RWPE1 (cell line): Measurements from ENCODE around the gene ANKRD62.

Experiments
- CTCF ChIA-PET: fragments of 350-600 bp; sonication (Branson Sonifier 250); formaldehyde crosslinking; extraction: SDS; loops from one replicate; lab custom pipeline; 2021; lab: Yijun Ruan, JAX
- POLR2A ChIA-PET: fragments of 400-600 bp; formaldehyde crosslinking; extraction: SDS; loops from one replicate; lab custom pipeline; 2020; ENCODE audit warnings: antibody characterized with exemption; ENCODE audit not compliant: low non-redundant PET; lab: Yijun Ruan, JAX
- DNase-seq: peaks from one replicate; pipeline ENCODE4 v3.0.0; 2012; ENCODE audit warnings: low spot score
- H3K27ac ChIP-seq: fragments of 450-650 bp; 2 replicates; pipeline ENCODE4 v1.5.1; 2017
- TF ChIP-seq, protein P1 (sequence below): fragments of 450-650 bp; conservative IDR thresholded peaks from 2 replicates; pipeline ENCODE4 v1.5.1; 2017; ENCODE audit warnings: low read depth, mild to moderate bottlenecking

Gene ANKRD62

DNA sequence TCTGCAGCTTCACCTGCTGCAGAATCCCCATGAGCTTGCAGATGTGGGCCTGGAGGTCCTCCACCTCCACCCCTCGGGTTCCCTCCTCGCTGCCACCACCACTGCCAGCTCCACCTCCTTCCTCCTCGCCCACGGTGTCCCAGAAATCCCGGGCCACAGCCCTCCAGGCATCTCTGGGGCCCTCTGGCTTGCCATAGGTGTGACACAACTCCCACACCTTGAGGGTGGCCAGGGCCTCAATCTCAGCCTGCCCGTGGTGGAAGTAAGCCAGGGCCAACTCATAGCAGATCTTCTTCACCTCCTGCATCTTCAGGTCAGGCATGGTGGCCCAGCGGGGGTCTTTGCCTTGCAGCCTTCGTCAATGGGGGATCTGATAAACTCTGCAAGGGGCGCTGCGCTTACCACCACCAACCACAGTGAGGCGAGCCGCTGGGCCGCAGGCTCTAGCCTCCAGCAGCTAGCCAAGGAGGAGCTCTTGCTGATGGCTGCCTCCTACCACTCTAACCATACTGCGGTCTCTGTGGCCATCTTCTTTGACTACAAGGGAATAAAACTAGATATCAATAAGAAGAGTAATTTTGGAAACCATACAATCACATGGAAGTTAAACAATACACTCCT is 36.1 kb upstream of the ANKRD62 start:
- ChIA-PET CTCF (interaction anchor here (0.7 kb wide), 1 partner anchor 838 kb away, joined by 4 read pairs; no protein-coding TSS in a partner anchor), POLR2A (no interaction called here)
- H3K27ac ChIP-seq, result no peak overlapping the region
- no peak for DNase-seq
- TF ChIP-seq, protein P1, sequence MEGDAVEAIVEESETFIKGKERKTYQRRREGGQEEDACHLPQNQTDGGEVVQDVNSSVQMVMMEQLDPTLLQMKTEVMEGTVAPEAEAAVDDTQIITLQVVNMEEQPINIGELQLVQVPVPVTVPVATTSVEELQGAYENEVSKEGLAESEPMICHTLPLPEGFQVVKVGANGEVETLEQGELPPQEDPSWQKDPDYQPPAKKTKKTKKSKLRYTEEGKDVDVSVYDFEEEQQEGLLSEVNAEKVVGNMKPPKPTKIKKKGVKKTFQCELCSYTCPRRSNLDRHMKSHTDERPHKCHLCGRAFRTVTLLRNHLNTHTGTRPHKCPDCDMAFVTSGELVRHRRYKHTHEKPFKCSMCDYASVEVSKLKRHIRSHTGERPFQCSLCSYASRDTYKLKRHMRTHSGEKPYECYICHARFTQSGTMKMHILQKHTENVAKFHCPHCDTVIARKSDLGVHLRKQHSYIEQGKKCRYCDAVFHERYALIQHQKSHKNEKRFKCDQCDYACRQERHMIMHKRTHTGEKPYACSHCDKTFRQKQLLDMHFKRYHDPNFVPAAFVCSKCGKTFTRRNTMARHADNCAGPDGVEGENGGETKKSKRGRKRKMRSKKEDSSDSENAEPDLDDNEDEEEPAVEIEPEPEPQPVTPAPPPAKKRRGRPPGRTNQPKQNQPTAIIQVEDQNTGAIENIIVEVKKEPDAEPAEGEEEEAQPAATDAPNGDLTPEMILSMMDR, result no peak

DNA sequence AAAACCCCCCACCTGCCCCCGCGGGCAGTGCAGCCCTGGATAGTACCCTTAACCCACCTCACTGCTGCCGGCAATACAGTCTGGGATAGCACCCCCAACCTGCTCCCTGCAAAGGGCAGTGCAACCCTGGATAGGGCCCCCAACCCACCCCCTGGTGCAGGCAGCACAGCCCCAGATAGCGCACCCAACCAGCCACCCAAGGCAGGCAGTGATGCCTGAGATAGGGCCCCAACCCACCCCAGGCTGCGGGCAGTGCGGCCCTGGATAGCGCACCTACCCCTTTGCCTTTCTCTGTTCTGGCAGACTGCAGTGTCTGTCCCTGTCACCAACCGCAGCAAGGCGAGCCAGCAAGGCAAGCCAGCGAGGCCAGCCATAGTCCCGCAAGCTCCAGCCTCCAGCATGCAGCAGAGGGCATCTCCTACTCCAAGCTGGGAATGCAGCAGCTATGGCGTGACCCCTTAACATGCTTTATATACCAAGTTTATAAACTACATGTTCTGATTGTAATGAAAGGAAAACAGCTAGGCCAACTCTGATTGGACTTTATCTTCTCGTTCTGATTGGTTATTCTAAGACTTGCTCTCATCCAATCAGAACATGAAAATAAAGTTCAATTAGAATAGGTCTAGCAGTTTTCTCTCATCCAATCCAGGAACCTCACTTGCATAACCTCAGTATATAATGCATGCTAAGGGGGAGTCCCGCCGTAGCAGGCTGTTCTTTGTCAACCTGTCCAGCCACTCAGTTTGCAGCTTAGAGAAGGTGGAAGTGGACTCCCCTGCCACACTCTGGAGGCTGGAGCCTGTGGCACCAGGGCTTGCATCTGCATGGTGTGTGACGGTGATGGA is 34.1 kb upstream of the ANKRD62 start:
- DNase-seq, result no peak
- ChIA-PET POLR2A (no interaction called here), CTCF (interaction anchor here (0.7 to 1.1 kb wide), 2 partner anchors 9 to 213 kb away, joined by 4 read pairs; no protein-coding TSS in a partner anchor)
- no peak overlapping the region for H3K27ac ChIP-seq
- TF ChIP-seq, protein P1, result no peak

DNA sequence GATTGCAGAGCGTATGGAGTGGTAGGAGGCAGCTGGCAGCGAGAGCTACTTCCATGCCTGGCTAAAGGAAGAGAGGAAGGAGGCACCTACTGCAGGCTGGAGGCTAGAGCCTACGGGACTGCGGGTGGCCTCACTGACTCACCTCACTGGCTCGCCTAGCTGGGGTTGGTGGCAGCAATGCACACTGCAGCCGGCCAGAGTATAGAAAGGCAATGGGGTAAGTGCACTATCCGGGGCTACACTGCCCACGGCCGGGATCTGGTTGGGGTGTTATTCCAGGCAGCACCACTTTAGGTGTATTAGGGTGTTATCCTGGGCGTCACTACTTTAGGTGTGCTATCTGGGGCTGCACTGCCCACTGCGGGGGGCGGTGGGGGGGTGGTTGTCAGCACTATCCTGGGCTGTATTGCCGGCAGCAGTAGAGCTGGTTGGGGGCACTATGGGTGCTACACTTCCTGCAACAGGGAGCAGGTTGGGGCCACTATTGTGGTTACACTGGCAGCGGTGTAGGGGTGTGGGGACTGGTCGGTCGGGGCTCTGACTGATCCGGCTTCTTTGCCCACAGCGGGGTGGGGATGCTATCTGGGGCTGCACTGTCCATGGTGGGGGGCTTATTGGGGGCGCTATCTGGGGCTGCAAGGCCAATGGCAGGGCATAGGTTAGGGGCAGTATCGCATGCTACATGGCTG is 33.3 kb upstream of the ANKRD62 start:
- ChIA-PET CTCF (interaction anchor here (0.7 to 1.1 kb wide), 2 partner anchors 10 to 212 kb away, joined by 4 read pairs; no protein-coding TSS in a partner anchor), POLR2A (no interaction called here)
- no peak overlapping the region for H3K27ac ChIP-seq
- TF ChIP-seq, protein P1, result no peak
- DNase-seq, result no peak

DNA sequence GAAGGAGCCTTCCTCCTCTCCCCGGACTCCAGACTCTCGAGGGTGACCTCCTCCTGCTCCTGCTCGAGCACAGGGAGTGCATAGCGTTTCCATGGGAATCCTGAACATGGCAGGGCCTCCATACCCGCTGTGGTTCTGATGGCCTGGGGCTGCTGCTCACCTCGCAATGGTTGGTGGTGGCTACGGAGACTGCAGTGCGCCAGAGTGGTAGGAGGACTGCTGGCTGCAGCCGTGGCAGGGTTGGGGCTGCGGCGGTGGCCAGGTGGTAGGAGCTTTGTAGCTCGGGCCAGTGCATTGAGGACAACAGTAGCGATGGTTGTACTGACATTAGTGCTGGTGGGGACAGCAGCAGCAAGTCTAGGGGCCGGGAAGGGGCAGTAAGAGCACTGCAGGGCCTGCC is 32.0 kb upstream of the ANKRD62 start:
- no peak for DNase-seq
- TF ChIP-seq, protein P1, result no peak
- POLR2A ChIA-PET, result no interaction called here
- H3K27ac ChIP-seq, result no peak overlapping the region
- CTCF ChIA-PET, result no interaction called here

DNA sequence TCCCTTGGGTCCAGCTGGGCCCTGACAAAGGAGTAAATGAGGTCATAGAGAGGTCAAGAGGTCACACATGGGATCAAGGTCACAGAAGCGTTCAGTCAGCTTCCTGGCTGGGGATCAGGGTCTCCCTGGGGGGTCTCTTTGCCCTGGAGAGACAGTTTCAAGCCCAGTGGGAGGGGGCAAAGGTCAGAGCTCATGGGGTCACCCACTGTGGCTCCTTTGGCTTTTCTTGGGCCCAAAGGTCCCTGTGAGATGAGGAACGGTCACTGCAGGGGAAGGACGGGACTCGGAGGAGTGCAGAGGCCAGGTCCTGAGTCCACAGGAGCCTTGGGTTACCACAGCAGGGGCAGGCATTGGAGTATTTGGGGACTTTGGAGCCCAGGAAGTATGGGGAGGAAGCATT is 30.7 kb upstream of the ANKRD62 start:
- DNase-seq, result no peak
- no peak overlapping the region for H3K27ac ChIP-seq
- TF ChIP-seq, protein P1, result no peak
- CTCF ChIA-PET, result no interaction called here
- POLR2A ChIA-PET, result no interaction called here

DNA sequence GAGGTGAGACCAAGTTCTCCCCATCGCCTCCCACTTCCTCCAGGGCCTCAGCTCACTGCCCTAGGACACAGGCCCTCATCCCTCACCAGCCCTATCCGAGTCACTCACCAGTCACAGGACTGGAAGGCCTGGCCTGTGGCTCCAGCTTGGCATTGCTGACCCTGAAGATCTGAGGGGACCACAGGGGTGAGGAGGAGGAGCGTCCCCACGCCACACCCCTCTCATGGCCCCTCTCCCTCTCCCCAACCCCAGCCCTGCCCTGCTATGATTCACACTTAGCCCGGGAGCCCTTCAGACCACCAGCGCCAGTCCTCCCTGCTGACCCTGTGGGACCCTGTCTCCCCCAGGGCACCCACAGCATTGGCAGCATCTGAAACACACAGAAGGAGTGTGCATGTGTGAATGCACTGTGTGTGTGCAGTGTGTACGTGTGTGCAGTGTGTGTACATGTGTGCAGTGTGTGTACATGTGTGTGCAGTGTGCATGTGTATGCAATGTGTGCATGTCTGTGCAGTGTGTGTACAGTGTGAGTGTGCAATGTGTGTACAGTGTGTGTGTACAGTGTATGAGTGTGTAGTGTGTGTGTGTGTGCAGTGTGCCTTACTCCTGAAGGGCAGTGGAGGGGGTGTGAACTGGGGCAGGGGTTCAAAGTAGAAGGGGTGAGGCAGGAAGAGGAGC is 29.4 kb upstream of the ANKRD62 start:
- no peak overlapping the region for H3K27ac ChIP-seq
- TF ChIP-seq, protein P1, result no peak
- CTCF ChIA-PET, result interaction anchor here (0.5 kb wide), 1 partner anchor 170 kb away, joined by 3 read pairs; no protein-coding TSS in a partner anchor
- DNase-seq, result no peak
- POLR2A ChIA-PET, result no interaction called here
